ENCODE measurements around the gene RASL10A.
"Not testable (repeated sequence)": the region's sequence is repeated elsewhere in the genome, so short reads cannot be mapped to it uniquely, and the experiment has no call there.

RASL10A gene

GRCh38 chr22:29346659-29347058, 31.2 kb upstream of the RASL10A start:
- Histone ChIP-seq H3K36me3 (ENCODE audit: control insufficient read depth, insufficient read depth, low read length) (peaks cover 77% of the 10 kb centered on the region), H3K27ac (ENCODE audit: insufficient read depth, low read length, poor library complexity, severe bottlenecking) (no peak overlapping the region), H3K4me1 (ENCODE audit: control insufficient read depth, insufficient read depth, low read length, poor library complexity, severe bottlenecking) (no peaks in the 10 kb centered on the region), H3K27me3 (replicated peaks; ENCODE audit: control insufficient read depth, insufficient read depth, low read length, poor library complexity, severe bottlenecking) (no peaks in the 10 kb centered on the region), H3K4me3 (ENCODE audit: insufficient read depth, low read depth, low read length, poor library complexity, severe bottlenecking) (no peak overlapping the region), H3K9me3 (ENCODE audit: control insufficient read depth, low read length) (no peaks in the 10 kb centered on the region)
- no peak for DNase-seq

- DNase-seq: no peak
- no peaks in the 10 kb centered on the region for H3K4me1 ChIP-seq (ENCODE audit: control insufficient read depth, insufficient read depth, low read length, poor library complexity, severe bottlenecking)
- H3K27ac ChIP-seq (ENCODE audit: insufficient read depth, low read length, poor library complexity, severe bottlenecking): no peak overlapping the region
- peaks cover 76% of the 10 kb centered on the region for H3K36me3 ChIP-seq (ENCODE audit: control insufficient read depth, insufficient read depth, low read length)
- H3K4me3 ChIP-seq (ENCODE audit: insufficient read depth, low read depth, low read length, poor library complexity, severe bottlenecking): no peak overlapping the region
- H3K9me3 ChIP-seq (ENCODE audit: control insufficient read depth, low read length): no peaks in the 10 kb centered on the region
- no peaks in the 10 kb centered on the region for H3K27me3 ChIP-seq (replicated peaks; ENCODE audit: control insufficient read depth, insufficient read depth, low read length, poor library complexity, severe bottlenecking)
Observed at GRCh38 chr22:29345932-29346331, 30.4 kb upstream of the RASL10A start.

GRCh38 chr22:29344889-29345288, 29.4 kb upstream of the RASL10A start:
- not testable (repeated sequence) for DNase-seq; H3K4me3 ChIP-seq (ENCODE audit: insufficient read depth, low read depth, low read length, poor library complexity, severe bottlenecking); H3K27me3 ChIP-seq (replicated peaks; ENCODE audit: control insufficient read depth, insufficient read depth, low read length, poor library complexity, severe bottlenecking); H3K27ac ChIP-seq (ENCODE audit: insufficient read depth, low read length, poor library complexity, severe bottlenecking); H3K4me1 ChIP-seq (ENCODE audit: control insufficient read depth, insufficient read depth, low read length, poor library complexity, severe bottlenecking); H3K9me3 ChIP-seq (ENCODE audit: control insufficient read depth, low read length)
- peaks cover 76% of the 10 kb centered on the region for H3K36me3 ChIP-seq (ENCODE audit: control insufficient read depth, insufficient read depth, low read length)

- Histone ChIP-seq H3K27me3 (replicated peaks; ENCODE audit: control insufficient read depth, insufficient read depth, low read length, poor library complexity, severe bottlenecking) (no peaks in the 10 kb centered on the region), H3K4me1 (ENCODE audit: control insufficient read depth, insufficient read depth, low read length, poor library complexity, severe bottlenecking) (no peaks in the 10 kb centered on the region), H3K27ac (ENCODE audit: insufficient read depth, low read length, poor library complexity, severe bottlenecking) (no peak overlapping the region), H3K9me3 (ENCODE audit: control insufficient read depth, low read length) (no peaks in the 10 kb centered on the region), H3K4me3 (ENCODE audit: insufficient read depth, low read depth, low read length, poor library complexity, severe bottlenecking) (no peak overlapping the region), H3K36me3 (ENCODE audit: control insufficient read depth, insufficient read depth, low read length) (peaks cover 78% of the 10 kb centered on the region)
- no peak for DNase-seq
Observed at GRCh38 chr22:29344137-29344536, 28.6 kb upstream of the RASL10A start.

- DNase-seq: no peak
- H3K27ac ChIP-seq (ENCODE audit: insufficient read depth, low read length, poor library complexity, severe bottlenecking): no peak overlapping the region
- H3K27me3 ChIP-seq (replicated peaks; ENCODE audit: control insufficient read depth, insufficient read depth, low read length, poor library complexity, severe bottlenecking): no peaks in the 10 kb centered on the region
- H3K4me3 ChIP-seq (ENCODE audit: insufficient read depth, low read depth, low read length, poor library complexity, severe bottlenecking): no peak overlapping the region
- no peaks in the 10 kb centered on the region for H3K4me1 ChIP-seq (ENCODE audit: control insufficient read depth, insufficient read depth, low read length, poor library complexity, severe bottlenecking)
- no peaks in the 10 kb centered on the region for H3K9me3 ChIP-seq (ENCODE audit: control insufficient read depth, low read length)
- H3K36me3 ChIP-seq (ENCODE audit: control insufficient read depth, insufficient read depth, low read length): peaks cover 78% of the 10 kb centered on the region
Observed at GRCh38 chr22:29343313-29343805, 27.9 kb upstream of the RASL10A start.

- H3K27me3 ChIP-seq (replicated peaks; ENCODE audit: control insufficient read depth, insufficient read depth, low read length, poor library complexity, severe bottlenecking): no peaks in the 10 kb centered on the region
- H3K9me3 ChIP-seq (ENCODE audit: control insufficient read depth, low read length): no peaks in the 10 kb centered on the region
- H3K36me3 ChIP-seq (ENCODE audit: control insufficient read depth, insufficient read depth, low read length): peaks cover 82% of the 10 kb centered on the region
- H3K4me1 ChIP-seq (ENCODE audit: control insufficient read depth, insufficient read depth, low read length, poor library complexity, severe bottlenecking): no peaks in the 10 kb centered on the region
- H3K4me3 ChIP-seq (ENCODE audit: insufficient read depth, low read depth, low read length, poor library complexity, severe bottlenecking): no peak overlapping the region
- H3K27ac ChIP-seq (ENCODE audit: insufficient read depth, low read length, poor library complexity, severe bottlenecking): no peak overlapping the region
- no peak for DNase-seq
Observed at GRCh38 chr22:29342577-29343312, 27.2 kb upstream of the RASL10A start.

GRCh38 chr22:29342177-29342576, 26.7 kb upstream of the RASL10A start:
- Histone ChIP-seq H3K4me3 (ENCODE audit: insufficient read depth, low read depth, low read length, poor library complexity, severe bottlenecking) (no peak overlapping the region), H3K36me3 (ENCODE audit: control insufficient read depth, insufficient read depth, low read length) (peaks cover 81% of the 10 kb centered on the region), H3K27ac (ENCODE audit: insufficient read depth, low read length, poor library complexity, severe bottlenecking) (no peak overlapping the region), H3K4me1 (ENCODE audit: control insufficient read depth, insufficient read depth, low read length, poor library complexity, severe bottlenecking) (no peaks in the 10 kb centered on the region), H3K9me3 (ENCODE audit: control insufficient read depth, low read length) (no peaks in the 10 kb centered on the region), H3K27me3 (replicated peaks; ENCODE audit: control insufficient read depth, insufficient read depth, low read length, poor library complexity, severe bottlenecking) (no peaks in the 10 kb centered on the region)
- DNase-seq: no peak

- Histone ChIP-seq H3K27me3 (replicated peaks; ENCODE audit: control insufficient read depth, insufficient read depth, low read length, poor library complexity, severe bottlenecking) (no peaks in the 10 kb centered on the region), H3K36me3 (ENCODE audit: control insufficient read depth, insufficient read depth, low read length) (peaks cover 81% of the 10 kb centered on the region), H3K4me1 (ENCODE audit: control insufficient read depth, insufficient read depth, low read length, poor library complexity, severe bottlenecking) (no peaks in the 10 kb centered on the region), H3K4me3 (ENCODE audit: insufficient read depth, low read depth, low read length, poor library complexity, severe bottlenecking) (no peak overlapping the region), H3K27ac (ENCODE audit: insufficient read depth, low read length, poor library complexity, severe bottlenecking) (no peak overlapping the region), H3K9me3 (ENCODE audit: control insufficient read depth, low read length) (no peaks in the 10 kb centered on the region)
- no peak for DNase-seq
Observed at GRCh38 chr22:29341849-29342127, 26.3 kb upstream of the RASL10A start.

- H3K4me3 ChIP-seq (ENCODE audit: insufficient read depth, low read depth, low read length, poor library complexity, severe bottlenecking): no peak overlapping the region
- H3K4me1 ChIP-seq (ENCODE audit: control insufficient read depth, insufficient read depth, low read length, poor library complexity, severe bottlenecking): no peaks in the 10 kb centered on the region
- no peak overlapping the region for H3K27ac ChIP-seq (ENCODE audit: insufficient read depth, low read length, poor library complexity, severe bottlenecking)
- H3K36me3 ChIP-seq (ENCODE audit: control insufficient read depth, insufficient read depth, low read length): peaks cover 79% of the 10 kb centered on the region
- no peaks in the 10 kb centered on the region for H3K9me3 ChIP-seq (ENCODE audit: control insufficient read depth, low read length)
- no peak for DNase-seq
- H3K27me3 ChIP-seq (replicated peaks; ENCODE audit: control insufficient read depth, insufficient read depth, low read length, poor library complexity, severe bottlenecking): no peaks in the 10 kb centered on the region
Observed at GRCh38 chr22:29341056-29341848, 25.8 kb upstream of the RASL10A start.

- no peak overlapping the region for H3K27ac ChIP-seq (ENCODE audit: insufficient read depth, low read length, poor library complexity, severe bottlenecking)
- H3K4me1 ChIP-seq (ENCODE audit: control insufficient read depth, insufficient read depth, low read length, poor library complexity, severe bottlenecking): no peaks in the 10 kb centered on the region
- no peak for DNase-seq
- no peak overlapping the region for H3K4me3 ChIP-seq (ENCODE audit: insufficient read depth, low read depth, low read length, poor library complexity, severe bottlenecking)
- no peaks in the 10 kb centered on the region for H3K27me3 ChIP-seq (replicated peaks; ENCODE audit: control insufficient read depth, insufficient read depth, low read length, poor library complexity, severe bottlenecking)
- H3K9me3 ChIP-seq (ENCODE audit: control insufficient read depth, low read length): no peaks in the 10 kb centered on the region
- H3K36me3 ChIP-seq (ENCODE audit: control insufficient read depth, insufficient read depth, low read length): peaks cover 80% of the 10 kb centered on the region
Observed at GRCh38 chr22:29340566-29340965, 25.1 kb upstream of the RASL10A start.

Measured in effector memory CD4-positive, alpha-beta T cell (primary cell).